ENCODE measurements around the gene OCRL.

DNA sequence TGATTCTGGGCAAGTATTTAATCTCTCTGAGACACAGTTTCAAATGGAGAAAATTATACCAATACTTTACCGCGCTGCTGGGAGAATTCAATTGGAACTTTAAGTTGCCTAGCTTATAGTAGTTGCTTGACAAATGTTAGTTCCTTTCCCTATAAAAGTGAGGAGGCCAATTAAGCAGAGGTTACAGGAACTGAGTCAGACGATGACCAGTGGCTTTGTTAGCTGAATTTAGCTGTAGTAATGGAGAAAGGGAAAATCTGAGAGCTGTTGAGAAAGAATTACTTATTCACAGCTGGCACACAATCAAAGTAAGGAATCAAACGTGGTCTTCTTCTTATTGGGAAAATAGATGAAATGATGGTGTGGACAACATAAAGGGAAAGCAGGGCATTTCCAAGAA, 46.4 kb upstream of the OCRL start:
- no peak for TF ChIP-seq POLR2AphosphoS5 (IDR thresholded peaks at IDR 0.05)
- TF ChIP-seq CTCF (IDR thresholded peaks at IDR 0.05), result no peak

All from gastroesophageal sphincter (tissue), 3 donors.